Testis (tissue), 3 donors: ENCODE results near the gene PLEKHO1. TPM values are rescaled to one million over a fixed set of nuclear protein-coding genes. Genes with fewer than 3 reads are reported as not detected.
A peak's percentile ranks its signal among the peaks of the same experiment; 100 is the strongest.

Experiments
- DNase-seq: peaks from one replicate; pipeline ENCODE4 v3.0.0-alpha.2; 2019
- H3K27ac ChIP-seq, 2 donors: fragments of 200-600 bp; sonication (generic); one replicate each; pipeline ENCODE4 v1.5.1; 2019
- H3K27me3 ChIP-seq: fragments of 200-600 bp; sonication (generic); one replicate; pipeline ENCODE4 v1.5.1; 2019
- H3K36me3 ChIP-seq: fragments of 200-600 bp; sonication (generic); one replicate; pipeline ENCODE4 v1.5.1; 2017; ENCODE audit warnings: low read depth; ENCODE audit errors: missing control alignments
- H3K4me1 ChIP-seq: fragments of 200-600 bp; sonication (generic); one replicate; pipeline ENCODE4 v1.5.1; 2019
- H3K4me3 ChIP-seq, 2 donors: fragments of 200-600 bp; sonication (generic); one replicate each; pipeline ENCODE4 v1.5.1; 2017 to 2019
- H3K9me3 ChIP-seq: fragments of 200-600 bp; sonication (generic); one replicate; pipeline ENCODE4 v1.5.1; 2017
- CTCF ChIP-seq, 3 experiments: fragments of 450-650 bp in 2 of 3; fragments of 200-600 bp in 1 of 3; sonication (generic) in 1 of 3; IDR thresholded peaks; one replicate each; pipeline ENCODE4 v1.5.1; 2016 to 2019; ENCODE audit warnings: antibody characterized with exemption in 3 of 3, mild to moderate bottlenecking in 2 of 3, moderate library complexity in 1 of 3
- POLR2A ChIP-seq: fragments of 450-650 bp; IDR thresholded peaks from one replicate; pipeline ENCODE4 v1.6.1; 2017; ENCODE audit warnings: antibody characterized with exemption, mild to moderate bottlenecking, moderate library complexity
- WGBS, 2 donors: methylation state at CpG; one replicate each; pipeline ENCODE4 v1.1.5; 2018; 5-methylcytosine and 5-hydroxymethylcytosine counted together
- intact Hi-C: fragments of 100-400 bp; cut with DNase I; formaldehyde crosslinking; loops from one replicate; pipeline ENCODE4 v1.15.1; 2023; ENCODE audit warnings: low total_unique reads
- polyA plus RNA-seq: library from polyadenylated mRNA; stranded (reverse); fragments of 350-450 nt; fragmentation: Illumina TruSeq; extraction: RNeasy Lipid Tissue Mini Kit (QIAGEN cat#74804); gene quantifications from one replicate; pipeline ENCODE4 v1.2.3, GENCODE V29; 2014; ENCODE audit warnings: low read depth, low replicate concordance; ENCODE audit not compliant: insufficient read depth
- total RNA-seq, 2 donors: library from RNA; depleted of rRNA; stranded (reverse); fragments of >200 nt; gene quantifications; one replicate each; pipeline ENCODE4 v1.2.3, GENCODE V29; 2016

The PLEKHO1 gene
- total and polyA plus RNA-seq, 3 donors from 2014 or later = 83.5 to 283 (median 175) TPM

GRCh38 chr1:150156868-150157603 lies 7.3 kb downstream of the PLEKHO1 start:
- no peak for DNase-seq
- H3K27ac ChIP-seq = no peak overlapping the region
- no peaks in the 10 kb centered on the region for H3K9me3 ChIP-seq
- 88 to 91% methylated on average over 14 to 16 of the region's 16 CpGs for WGBS, 2 donors
- H3K4me3 ChIP-seq = no peak overlapping the region
- H3K27me3 ChIP-seq = no peaks in the 10 kb centered on the region
- TF ChIP-seq POLR2A (no peak), CTCF (IDR thresholded peaks at IDR 0.05) (no peak)
- intact Hi-C loops = no loop called here
- peaks cover 18% of the 10 kb centered on the region for H3K4me1 ChIP-seq
- H3K36me3 ChIP-seq = no peaks in the 10 kb centered on the region

DNA sequence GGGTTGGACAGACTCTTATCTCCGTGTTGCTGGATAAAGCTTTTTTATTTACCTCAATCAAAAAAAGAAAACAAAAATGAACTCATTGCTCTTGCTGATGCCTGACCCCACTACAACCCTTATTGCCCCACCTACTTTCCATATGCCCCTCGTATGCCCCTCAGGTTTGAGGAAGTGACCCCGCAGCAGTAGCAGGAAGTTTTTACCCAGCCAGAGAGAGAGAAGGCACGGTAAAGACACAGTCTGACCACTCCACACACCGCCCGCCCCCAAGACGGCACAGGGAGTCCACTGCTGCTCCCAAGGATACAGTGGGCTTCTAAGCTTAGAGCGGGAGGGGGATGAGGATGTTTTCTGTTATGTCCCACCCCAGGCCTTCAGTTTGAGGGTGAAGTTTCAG lies 9.8 kb downstream of the PLEKHO1 start:
- Histone ChIP-seq H3K27ac (peak overlapping the region; percentile 18 to 66), H3K4me1 (peaks cover 18% of the 10 kb centered on the region), H3K27me3 (no peaks in the 10 kb centered on the region), H3K9me3 (no peaks in the 10 kb centered on the region), H3K4me3 (no peak overlapping the region), H3K36me3 (no peaks in the 10 kb centered on the region)
- DNase-seq = no peak
- intact Hi-C loops = no loop called here
- TF ChIP-seq POLR2A = no peak
- no peak for TF ChIP-seq CTCF (IDR thresholded peaks at IDR 0.05)
- 65 to 71% methylated on average over 8 of the region's 8 CpGs for WGBS, 2 donors

DNA sequence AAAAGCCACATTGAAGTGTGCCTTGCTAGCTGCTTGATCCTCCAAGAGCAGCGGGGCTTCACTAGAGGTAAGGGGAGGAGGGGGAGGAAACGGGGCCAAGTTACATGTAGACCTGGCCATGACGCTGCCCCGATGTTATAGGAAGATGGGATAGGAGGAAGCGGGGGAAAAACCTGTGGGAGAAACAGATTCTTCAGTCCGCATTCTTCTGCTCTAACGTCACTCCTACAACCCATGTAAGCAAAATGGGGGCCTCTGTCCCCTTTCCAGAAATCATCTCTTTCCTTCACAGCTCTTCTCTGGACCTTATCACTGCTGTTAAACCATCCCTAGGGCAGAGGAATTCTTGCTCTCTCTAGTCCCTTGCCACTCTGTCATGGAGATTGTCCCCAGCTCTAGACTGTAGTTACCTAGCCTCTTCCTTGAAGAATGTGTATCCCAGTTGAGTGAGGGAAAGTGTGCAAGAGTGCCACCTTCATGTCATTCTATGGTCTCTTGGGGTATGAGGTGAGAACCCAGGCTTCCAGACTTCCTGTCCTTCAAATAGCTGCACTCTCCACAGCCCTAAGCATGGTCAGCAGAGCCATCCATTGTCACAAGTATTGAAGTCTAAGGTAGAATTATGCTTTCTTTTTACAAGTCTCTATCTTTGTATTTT lies 11.4 kb downstream of the PLEKHO1 start:
- Histone ChIP-seq H3K4me3 (no peak overlapping the region), H3K27me3 (no peaks in the 10 kb centered on the region), H3K36me3 (no peaks in the 10 kb centered on the region), H3K27ac (peak overlapping the region in 1 of 2 donors; percentile 55), H3K4me1 (peaks cover 18% of the 10 kb centered on the region), H3K9me3 (no peaks in the 10 kb centered on the region)
- WGBS, 2 donors = 71 to 77% methylated on average over 7 of the region's 7 CpGs
- DNase-seq = no peak
- TF ChIP-seq CTCF (IDR thresholded peaks at IDR 0.05) (no peak), POLR2A (no peak)
- intact Hi-C loops = no loop called here

DNA sequence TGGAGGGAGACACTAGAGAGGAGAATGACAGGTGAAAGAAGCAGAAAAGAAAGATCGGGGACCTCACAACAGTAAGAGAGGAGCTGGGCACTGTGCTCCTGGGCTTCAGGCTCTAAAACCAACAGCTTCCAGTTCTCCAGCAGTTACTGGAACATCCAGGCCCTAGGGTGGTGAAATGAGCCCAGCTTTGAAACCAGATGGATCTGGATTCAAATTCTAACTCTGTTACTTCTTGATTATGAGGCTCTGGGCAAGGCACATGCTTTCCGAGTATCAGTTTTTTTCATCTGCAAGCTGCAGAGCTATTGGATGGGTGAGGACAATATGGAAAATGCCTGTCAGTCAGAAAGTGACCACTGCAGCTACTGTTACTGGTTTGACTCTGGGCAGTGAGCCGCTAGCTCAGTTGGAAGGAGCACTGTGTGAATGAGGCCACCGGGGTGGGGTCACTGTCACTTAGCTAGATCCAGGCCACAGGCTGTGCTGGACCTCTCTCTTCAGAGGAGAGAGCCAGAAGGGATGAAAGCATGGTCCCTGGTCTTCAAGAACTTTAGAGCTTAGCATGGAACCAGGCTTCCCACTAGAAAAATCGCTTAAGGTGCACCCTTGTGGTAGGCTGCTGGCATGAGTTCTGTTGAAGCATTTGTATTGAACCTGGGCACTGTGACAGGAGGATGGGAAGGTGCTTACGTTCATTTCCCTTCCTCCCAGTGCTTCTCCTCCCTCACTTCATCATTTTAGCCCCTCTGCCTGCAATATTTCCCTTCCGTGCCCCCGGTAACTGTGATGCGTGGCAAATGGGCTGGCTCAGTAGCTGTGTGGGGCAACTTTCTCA lies 12.2 kb downstream of the PLEKHO1 start:
- H3K9me3 ChIP-seq = no peaks in the 10 kb centered on the region
- peak overlapping the region; percentile 67 to 95 for H3K27ac ChIP-seq
- no peak for DNase-seq
- no peaks in the 10 kb centered on the region for H3K27me3 ChIP-seq
- WGBS, 2 donors = 79 to 84% methylated on average over 9 of the region's 9 CpGs
- intact Hi-C loops = no loop called here
- H3K4me1 ChIP-seq = peaks cover 18% of the 10 kb centered on the region
- H3K4me3 ChIP-seq = no peak overlapping the region
- H3K36me3 ChIP-seq = no peaks in the 10 kb centered on the region
- TF ChIP-seq CTCF (IDR thresholded peaks at IDR 0.05) (no peak), POLR2A (no peak)
